Coronary artery (tissue), 2 donors: Measurements from ENCODE around the gene NXT1.
"Not testable (repeated sequence)": the region's sequence is repeated elsewhere in the genome, so short reads cannot be mapped to it uniquely, and the experiment has no call there.

Experiments
- DNase-seq: peaks from one replicate; pipeline ENCODE4 v3.0.0-alpha.2; 2017; ENCODE audit warnings: low spot score
- H3K27ac ChIP-seq, 2 donors: fragments of 200-600 bp; sonication (generic); one replicate each; pipeline ENCODE4 v1.5.1; 2016 to 2019
- H3K4me3 ChIP-seq: fragments of 200-600 bp; sonication (generic); 2 replicates; pipeline ENCODE4 v1.5.1; 2016; ENCODE audit warnings: mild to moderate bottlenecking, moderate library complexity
- TF ChIP-seq, protein P1 (sequence below): fragments of 200-600 bp; sonication (generic); IDR thresholded peaks from one replicate; pipeline ENCODE4 v1.5.1; 2019; ENCODE audit warnings: antibody characterized with exemption

Gene NXT1

DNA sequence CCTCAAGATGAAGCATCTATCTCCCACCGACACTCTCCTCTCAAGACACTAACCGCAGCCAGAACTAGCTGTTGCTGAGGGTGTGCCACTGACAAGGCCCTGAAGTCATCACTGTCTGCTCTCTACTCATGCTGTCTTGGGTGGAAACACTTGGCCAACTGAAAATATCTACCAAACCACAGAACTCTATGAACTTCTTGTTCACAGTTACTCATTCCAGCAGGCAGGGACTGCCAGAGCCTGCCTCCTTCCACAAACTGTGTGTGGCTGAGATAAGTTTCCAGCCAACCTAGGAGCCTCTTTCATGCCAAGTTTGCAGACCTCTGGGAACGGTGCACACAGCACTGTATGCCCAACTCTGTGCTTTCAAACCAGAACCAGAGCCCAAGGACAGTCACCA lies 45.5 kb upstream of the NXT1 start:
- H3K4me3 ChIP-seq = no peak overlapping the region
- no peak for DNase-seq
- H3K27ac ChIP-seq = peak overlapping the region in 1 of 2 donors; percentile 85
- TF ChIP-seq, protein P1, sequence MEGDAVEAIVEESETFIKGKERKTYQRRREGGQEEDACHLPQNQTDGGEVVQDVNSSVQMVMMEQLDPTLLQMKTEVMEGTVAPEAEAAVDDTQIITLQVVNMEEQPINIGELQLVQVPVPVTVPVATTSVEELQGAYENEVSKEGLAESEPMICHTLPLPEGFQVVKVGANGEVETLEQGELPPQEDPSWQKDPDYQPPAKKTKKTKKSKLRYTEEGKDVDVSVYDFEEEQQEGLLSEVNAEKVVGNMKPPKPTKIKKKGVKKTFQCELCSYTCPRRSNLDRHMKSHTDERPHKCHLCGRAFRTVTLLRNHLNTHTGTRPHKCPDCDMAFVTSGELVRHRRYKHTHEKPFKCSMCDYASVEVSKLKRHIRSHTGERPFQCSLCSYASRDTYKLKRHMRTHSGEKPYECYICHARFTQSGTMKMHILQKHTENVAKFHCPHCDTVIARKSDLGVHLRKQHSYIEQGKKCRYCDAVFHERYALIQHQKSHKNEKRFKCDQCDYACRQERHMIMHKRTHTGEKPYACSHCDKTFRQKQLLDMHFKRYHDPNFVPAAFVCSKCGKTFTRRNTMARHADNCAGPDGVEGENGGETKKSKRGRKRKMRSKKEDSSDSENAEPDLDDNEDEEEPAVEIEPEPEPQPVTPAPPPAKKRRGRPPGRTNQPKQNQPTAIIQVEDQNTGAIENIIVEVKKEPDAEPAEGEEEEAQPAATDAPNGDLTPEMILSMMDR = no peak

DNA sequence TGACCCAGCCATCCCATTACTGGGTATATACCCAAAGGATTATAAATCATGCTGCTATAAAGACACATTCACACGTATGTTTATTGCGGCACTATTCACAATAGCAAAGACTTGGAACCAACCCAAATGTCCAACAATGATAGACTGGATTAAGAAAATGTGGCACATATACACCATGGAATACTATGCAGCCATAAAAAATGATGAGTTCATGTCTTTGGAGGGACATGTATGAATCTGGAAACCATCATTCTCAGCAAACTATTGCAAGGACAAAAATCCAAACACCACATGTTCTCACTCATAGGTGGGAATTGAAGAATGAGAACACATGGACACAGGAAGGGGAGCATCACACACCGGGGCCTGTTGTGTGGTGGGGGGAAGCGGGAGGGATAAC lies 43.2 kb upstream of the NXT1 start:
- H3K27ac ChIP-seq, DNase-seq, H3K4me3 ChIP-seq: not testable (repeated sequence)

DNA sequence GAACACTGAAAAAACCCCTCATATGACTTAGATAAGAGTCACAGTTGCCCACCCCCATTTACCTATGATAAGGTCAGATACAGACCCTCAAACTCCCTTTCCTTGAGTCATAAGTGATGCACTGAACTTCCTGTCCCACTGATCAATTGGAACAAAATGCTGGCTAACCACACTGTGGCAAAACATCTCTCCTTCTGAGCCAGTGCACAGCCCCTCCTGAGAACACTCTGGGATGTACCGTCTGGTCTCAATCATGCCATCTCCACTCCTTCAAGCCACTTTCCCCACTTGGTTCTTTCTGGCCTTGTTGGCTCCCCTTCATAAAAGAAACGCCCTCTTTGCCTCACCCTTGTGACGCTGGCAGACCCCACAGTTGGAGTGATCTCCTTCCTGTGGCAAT lies 42.6 kb upstream of the NXT1 start:
- H3K4me3 ChIP-seq = no peak overlapping the region
- DNase-seq = no peak
- TF ChIP-seq, protein P1 = no peak
- peak overlapping the region in 1 of 2 donors; percentile 71 for H3K27ac ChIP-seq

DNA sequence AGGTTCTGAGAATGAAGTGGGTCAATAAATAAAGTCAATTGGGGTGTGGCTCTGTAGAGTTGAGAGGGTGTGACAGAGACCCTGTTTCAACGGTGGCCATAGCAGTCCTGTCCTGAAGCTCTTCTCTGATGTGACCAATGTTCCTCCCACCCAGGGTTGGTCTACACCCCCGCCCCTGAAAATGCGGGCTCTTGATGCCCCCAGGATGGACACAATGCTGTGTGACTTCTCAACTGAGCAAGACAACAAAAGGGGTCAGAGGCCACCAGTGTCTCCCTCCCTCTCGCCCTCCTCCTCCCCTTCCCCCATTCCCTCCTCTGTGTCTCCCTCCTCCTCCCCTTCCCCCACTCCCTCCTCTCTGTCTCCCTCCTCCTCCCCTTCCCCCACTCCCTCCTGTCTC lies 41.7 kb upstream of the NXT1 start:
- TF ChIP-seq, protein P1 = no peak
- Histone ChIP-seq H3K27ac (peak overlapping the region in 1 of 2 donors; percentile 71), H3K4me3 (no peak overlapping the region)
- no peak for DNase-seq

DNA sequence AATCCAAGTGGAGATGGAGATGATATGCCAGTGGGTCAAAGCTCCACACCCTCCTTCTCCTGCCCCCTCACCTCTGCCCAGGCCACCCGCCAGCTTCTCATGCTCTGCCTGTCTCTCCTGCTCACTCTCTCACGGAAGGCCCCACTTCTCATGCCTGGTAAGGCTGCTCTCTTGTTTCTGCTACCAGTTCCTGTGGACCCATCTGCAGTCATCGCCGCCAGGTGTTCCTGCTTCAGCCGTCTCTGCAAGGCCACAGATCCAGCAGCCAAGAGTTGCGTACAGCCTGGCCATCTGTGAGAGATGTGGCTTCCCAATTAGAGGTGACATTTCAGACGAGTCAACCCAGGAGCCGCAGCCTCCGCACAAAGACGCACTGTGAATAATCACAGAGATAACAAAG lies 40.8 kb upstream of the NXT1 start:
- DNase-seq = no peak
- TF ChIP-seq, protein P1 = no peak
- H3K27ac ChIP-seq = peak overlapping the region in 1 of 2 donors; percentile 71
- no peak overlapping the region for H3K4me3 ChIP-seq

DNA sequence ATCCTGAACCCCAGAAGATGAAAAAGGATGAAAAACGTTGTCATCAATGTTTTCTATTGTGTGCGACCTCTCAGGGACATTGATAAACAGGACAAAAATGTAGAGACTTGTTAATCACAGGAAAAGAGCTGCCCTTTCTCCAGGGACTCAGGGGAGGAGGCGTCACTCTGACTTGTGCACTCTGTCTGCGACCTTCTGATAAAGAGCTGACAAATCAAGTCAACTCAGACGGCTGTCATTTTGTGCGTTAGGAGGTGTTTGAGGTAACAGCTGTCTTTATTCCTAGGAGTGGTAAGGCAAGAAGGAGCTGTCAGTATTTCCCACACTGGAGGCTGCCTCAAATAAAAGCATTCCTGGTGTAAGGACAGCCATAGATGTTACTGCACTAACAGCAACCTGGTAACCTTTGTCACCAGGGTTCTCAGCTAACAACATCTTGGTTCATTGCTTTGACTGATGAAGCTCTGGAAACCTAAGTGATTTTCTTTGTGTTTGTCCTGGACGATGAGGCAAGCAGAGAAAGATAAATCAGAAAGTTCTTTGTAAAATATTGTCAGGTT lies 38.6 kb upstream of the NXT1 start:
- Histone ChIP-seq H3K4me3 (no peak overlapping the region), H3K27ac (peak overlapping the region in 1 of 2 donors; percentile 62)
- TF ChIP-seq, protein P1 = no peak
- no peak for DNase-seq

DNA sequence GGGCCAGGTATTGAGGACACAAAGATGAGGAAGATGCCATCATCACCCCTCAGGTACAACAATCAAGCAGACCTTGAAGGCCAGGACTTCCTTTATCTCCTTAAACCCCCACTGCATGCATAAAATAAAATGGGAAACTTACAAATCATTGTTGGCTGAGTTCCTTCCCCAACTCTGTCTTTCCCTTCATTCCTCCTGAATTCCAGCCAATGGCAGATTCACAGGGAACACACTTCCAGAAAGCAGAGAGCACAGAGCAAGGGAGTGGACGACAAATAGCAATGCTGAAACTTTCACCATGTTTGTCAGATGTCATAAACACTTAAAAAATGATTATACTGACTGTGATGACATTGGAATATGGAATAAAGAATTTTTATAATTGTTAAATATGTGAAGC lies 37.3 kb upstream of the NXT1 start:
- peak overlapping the region in 1 of 2 donors; percentile 62 for H3K27ac ChIP-seq
- TF ChIP-seq, protein P1 = no peak
- no peak for DNase-seq
- no peak overlapping the region for H3K4me3 ChIP-seq

DNA sequence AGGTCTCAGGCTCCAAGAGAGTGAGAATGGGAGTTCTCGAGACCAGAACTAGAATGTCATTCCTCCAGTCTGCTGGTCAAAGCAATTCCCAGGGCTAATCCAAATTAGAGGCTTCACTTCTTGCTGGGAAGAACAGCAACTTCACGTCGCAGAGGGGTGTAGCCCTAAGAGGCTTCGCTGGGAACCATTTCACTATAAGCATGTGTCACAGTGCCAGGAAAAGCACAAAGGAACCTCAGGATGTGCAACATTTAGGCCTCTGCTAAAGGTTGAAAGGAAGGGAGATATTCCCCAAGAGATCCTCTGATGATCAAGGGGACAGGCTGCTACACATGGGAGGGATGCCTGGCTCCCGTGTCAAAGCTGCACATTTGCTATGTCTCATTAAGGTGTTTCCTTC lies 35.9 kb upstream of the NXT1 start:
- no peak for DNase-seq
- no peak overlapping the region for H3K4me3 ChIP-seq
- TF ChIP-seq, protein P1 = no peak
- H3K27ac ChIP-seq = peak overlapping the region in 1 of 2 donors; percentile 85
